ENCODE measurements around the gene SORCS3.

SORCS3 gene

DNA sequence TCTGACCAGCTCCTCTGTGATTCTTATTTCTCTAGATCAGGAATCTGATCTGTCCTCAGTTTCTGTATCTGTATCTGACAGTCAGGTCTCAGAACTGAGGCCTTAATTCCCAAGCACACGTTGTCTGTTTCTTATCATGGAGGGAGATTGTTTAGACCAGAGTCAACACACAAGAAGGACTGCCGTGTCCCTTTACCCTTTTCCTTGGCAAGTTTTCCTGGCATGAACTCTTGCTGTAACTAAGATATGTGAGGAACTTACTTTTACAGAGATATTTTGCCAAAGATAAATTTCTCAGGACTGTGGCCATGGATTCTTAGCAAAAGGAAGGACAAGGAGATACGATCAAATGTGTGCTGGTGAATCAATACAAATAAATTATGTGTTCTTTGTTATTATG is 181.0 kb downstream of the SORCS3 start:
- no peak for DNase-seq (ENCODE audit: low read depth)
- H3K4me3 ChIP-seq (ENCODE audit: low read depth, low read length): no peak overlapping the region
- TF ChIP-seq, protein P1, sequence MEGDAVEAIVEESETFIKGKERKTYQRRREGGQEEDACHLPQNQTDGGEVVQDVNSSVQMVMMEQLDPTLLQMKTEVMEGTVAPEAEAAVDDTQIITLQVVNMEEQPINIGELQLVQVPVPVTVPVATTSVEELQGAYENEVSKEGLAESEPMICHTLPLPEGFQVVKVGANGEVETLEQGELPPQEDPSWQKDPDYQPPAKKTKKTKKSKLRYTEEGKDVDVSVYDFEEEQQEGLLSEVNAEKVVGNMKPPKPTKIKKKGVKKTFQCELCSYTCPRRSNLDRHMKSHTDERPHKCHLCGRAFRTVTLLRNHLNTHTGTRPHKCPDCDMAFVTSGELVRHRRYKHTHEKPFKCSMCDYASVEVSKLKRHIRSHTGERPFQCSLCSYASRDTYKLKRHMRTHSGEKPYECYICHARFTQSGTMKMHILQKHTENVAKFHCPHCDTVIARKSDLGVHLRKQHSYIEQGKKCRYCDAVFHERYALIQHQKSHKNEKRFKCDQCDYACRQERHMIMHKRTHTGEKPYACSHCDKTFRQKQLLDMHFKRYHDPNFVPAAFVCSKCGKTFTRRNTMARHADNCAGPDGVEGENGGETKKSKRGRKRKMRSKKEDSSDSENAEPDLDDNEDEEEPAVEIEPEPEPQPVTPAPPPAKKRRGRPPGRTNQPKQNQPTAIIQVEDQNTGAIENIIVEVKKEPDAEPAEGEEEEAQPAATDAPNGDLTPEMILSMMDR (conservative IDR thresholded peaks at IDR 0.05; ENCODE audit: low read depth, low read length): no peak

DNA sequence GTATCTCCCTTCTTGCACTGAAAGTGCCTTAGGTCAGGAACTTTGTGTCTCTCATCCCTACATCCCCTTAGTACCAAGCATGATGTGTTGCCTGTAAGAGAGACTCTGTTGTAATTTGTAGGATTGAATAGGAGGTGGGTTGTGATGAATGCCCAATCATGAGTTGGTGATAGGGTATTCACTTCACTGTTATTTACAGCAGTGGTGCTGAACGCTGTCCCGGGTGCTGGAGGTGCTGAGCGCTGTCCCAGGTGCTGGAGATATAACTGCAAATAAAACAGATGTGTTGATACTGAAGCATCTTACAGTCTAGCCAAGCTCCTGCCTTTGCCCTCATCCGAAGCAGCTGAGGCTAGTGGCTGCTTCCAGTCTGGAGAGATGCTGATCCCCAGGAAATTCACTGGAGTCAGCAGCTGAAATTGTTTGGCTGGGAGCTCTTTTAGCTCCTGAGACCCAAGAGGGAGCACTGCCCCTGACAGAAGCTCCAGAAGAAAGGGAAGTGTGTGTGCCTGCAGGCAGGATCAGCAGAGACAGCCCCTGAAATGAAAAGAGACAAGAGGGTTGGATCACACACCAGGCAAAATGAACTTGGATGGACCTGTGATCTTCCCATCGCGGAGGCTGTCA is 183.4 kb downstream of the SORCS3 start:
- TF ChIP-seq, protein P1 (conservative IDR thresholded peaks at IDR 0.05; ENCODE audit: low read depth, low read length): no peak
- no peak overlapping the region for H3K4me3 ChIP-seq (ENCODE audit: low read depth, low read length)
- peak; percentile 27 for DNase-seq (ENCODE audit: low read depth)

DNA sequence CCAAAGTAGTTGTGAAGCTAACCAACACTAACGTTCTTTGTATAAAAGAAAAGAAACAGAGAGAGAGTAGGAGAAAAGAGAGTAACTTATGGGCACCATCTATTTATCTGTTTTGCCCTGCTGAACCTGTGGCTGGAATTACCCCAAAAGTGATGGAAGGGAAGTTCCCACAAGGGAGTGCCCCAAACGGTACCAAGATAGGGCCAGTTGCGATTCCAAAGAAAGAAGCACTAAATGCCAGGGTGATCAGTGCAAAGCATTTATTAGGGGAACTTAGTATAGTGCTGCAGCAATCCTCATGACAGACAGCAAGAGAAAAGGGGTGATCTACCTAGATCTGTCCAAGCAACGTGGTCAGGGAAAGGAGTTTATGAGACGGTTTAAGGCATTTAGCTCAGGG is 190.2 kb downstream of the SORCS3 start:
- TF ChIP-seq, protein P1 (conservative IDR thresholded peaks at IDR 0.05; ENCODE audit: low read depth, low read length): no peak
- H3K4me3 ChIP-seq (ENCODE audit: low read depth, low read length): no peak overlapping the region
- no peak for DNase-seq (ENCODE audit: low read depth)

DNA sequence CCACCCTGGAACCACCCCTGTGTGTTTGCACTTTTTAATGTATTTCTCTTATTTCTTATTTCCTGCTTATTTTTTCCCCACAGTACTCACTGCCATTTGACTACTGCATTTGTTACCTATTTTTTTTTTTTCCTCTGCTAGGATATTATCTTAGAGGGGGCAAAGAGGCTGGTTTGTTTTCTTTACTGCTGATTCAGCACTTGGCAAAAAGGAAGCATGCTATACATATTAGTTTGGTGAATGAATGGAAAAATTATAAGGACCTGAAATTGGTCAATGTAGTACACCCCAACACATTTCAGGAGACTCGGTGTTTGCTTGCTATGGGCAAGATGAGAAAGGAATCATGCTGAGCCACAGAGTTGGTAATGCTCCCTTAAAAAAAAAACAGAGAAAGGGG is 193.5 kb downstream of the SORCS3 start:
- H3K4me3 ChIP-seq (ENCODE audit: low read depth, low read length): no peak overlapping the region
- DNase-seq (ENCODE audit: low read depth): no peak
- TF ChIP-seq, protein P1 (conservative IDR thresholded peaks at IDR 0.05; ENCODE audit: low read depth, low read length): no peak

DNA sequence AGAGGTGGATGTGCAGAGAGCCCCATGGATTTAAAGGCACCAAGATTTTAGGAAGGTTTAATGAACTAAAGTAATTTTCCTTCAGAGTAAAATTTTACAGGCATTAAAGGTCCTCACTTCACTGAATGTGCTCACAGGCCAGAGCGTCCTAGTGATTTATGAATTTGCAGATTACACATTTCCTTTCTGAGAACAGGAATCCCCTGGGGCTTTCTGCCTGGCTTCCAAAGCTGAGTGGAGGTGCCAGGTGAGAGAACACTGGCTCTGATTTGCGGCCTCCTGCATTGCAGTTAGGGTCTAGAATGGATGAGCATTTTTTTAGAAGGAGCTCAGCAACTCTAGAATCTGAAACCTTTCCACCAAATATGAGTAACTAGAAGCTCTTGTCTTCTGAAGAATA is 194.3 kb downstream of the SORCS3 start:
- no peak overlapping the region for H3K4me3 ChIP-seq (ENCODE audit: low read depth, low read length)
- DNase-seq (ENCODE audit: low read depth): no peak
- TF ChIP-seq, protein P1 (conservative IDR thresholded peaks at IDR 0.05; ENCODE audit: low read depth, low read length): no peak

DNA sequence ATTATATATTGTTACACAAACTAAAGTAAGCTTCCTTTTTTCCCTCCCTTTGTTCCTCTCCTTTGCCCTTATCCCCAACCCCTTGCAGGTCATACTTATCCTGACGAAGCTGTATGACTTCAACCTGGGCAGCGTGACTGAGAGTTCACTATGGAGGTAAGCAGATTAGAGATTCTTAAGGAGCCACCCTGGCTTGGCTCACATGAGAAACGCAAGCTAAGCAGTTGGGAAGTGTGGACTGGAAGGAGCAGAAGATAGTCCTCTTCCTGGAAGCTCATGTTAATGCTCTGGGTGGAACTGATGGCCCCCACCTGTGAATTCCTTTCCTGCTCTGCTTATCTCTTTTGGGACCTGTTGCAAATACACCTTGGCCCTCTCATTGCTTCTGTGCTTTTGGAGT is 201.6 kb downstream of the SORCS3 start:
- DNase-seq (ENCODE audit: low read depth): no peak
- no peak overlapping the region for H3K4me3 ChIP-seq (ENCODE audit: low read depth, low read length)
- TF ChIP-seq, protein P1 (conservative IDR thresholded peaks at IDR 0.05; ENCODE audit: low read depth, low read length): no peak

DNA sequence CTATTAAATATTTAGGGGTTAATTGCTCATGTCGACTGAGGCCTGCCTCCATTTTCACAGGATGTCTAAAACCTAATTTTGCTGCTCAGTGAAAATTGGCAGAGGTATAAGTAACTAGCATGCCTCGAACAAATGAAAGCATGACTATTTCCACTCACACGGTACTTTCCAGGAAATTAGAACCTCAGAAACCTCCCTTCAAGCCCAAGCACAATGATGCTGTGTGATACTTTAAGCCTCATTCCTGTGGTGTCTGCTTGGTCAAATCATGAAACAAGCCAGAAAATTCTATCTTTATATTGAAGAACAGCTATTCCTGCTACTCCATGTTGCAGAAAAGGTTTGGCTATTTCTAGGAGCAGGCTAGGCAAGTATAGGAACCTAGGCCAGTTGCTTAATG is 203.0 kb downstream of the SORCS3 start:
- no peak overlapping the region for H3K4me3 ChIP-seq (ENCODE audit: low read depth, low read length)
- TF ChIP-seq, protein P1 (conservative IDR thresholded peaks at IDR 0.05; ENCODE audit: low read depth, low read length): no peak
- DNase-seq (ENCODE audit: low read depth): no peak
